MM.1S (cell line): Measurements from ENCODE around the gene HOMER1.

Experiments used
- DNase-seq: peaks from one replicate; pipeline ENCODE4 v3.0.0-alpha.2; 2015
- H2AFZ ChIP-seq: fragments of 300-600 bp; sonication (generic); 2 replicates; pipeline ENCODE4 v1.6.0; 2016; ENCODE audit warnings: antibody characterized with exemption, low read length
- H3F3A ChIP-seq: fragments of 300-600 bp; sonication (generic); 2 replicates; pipeline ENCODE4 v1.6.1; 2016; ENCODE audit warnings: mild to moderate bottlenecking, antibody characterized with exemption, low read length, moderate library complexity, mixed read lengths; ENCODE audit not compliant: insufficient read depth
- H3K27ac ChIP-seq: fragments of 300-600 bp; sonication (generic); 2 replicates; pipeline ENCODE4 v1.5.1; 2016; ENCODE audit warnings: mild to moderate bottlenecking, low read length
- H3K27me3 ChIP-seq: fragments of 300-600 bp; sonication (generic); replicated peaks from 2 replicates; pipeline ENCODE4 v1.6.0; 2016; ENCODE audit warnings: low read length; ENCODE audit not compliant: insufficient read depth
- H3K36me3 ChIP-seq: fragments of 300-600 bp; sonication (generic); replicated peaks from 2 replicates; pipeline ENCODE4 v1.6.1; 2016; ENCODE audit warnings: mild to moderate bottlenecking, low read length, mixed read lengths; ENCODE audit not compliant: insufficient read depth
- H3K4me1 ChIP-seq: fragments of 300-600 bp; sonication (generic); 2 replicates; pipeline ENCODE4 v1.6.1; 2016; ENCODE audit warnings: low read length, mixed read lengths
- H3K4me2 ChIP-seq: fragments of 300-600 bp; sonication (generic); 2 replicates; pipeline ENCODE4 v1.6.0; 2016; ENCODE audit warnings: low read depth, low read length
- H3K4me3 ChIP-seq: fragments of 300-600 bp; sonication (generic); 2 replicates; pipeline ENCODE4 v1.5.1; 2016; ENCODE audit warnings: low read length, mixed read lengths
- H3K79me2 ChIP-seq: fragments of 300-600 bp; sonication (generic); 2 replicates; pipeline ENCODE4 v1.6.1; 2016; ENCODE audit warnings: mixed run types, low read length, mixed read lengths
- H3K9ac ChIP-seq: fragments of 300-600 bp; sonication (generic); 2 replicates; pipeline ENCODE4 v1.6.1; 2016; ENCODE audit warnings: low read length, mixed read lengths
- H3K9me2 ChIP-seq: fragments of 300-600 bp; sonication (generic); replicated peaks from 2 replicates; pipeline ENCODE4 v1.6.1; 2016; ENCODE audit warnings: mild to moderate bottlenecking, low read length, mixed read lengths; ENCODE audit not compliant: insufficient read depth
- H3K9me3 ChIP-seq: fragments of 300-600 bp; sonication (generic); replicated peaks from 2 replicates; pipeline ENCODE4 v1.6.1; 2016; ENCODE audit warnings: mild to moderate bottlenecking, low read length, mixed read lengths; ENCODE audit not compliant: insufficient read depth
- H4K20me1 ChIP-seq: fragments of 300-600 bp; sonication (generic); 2 replicates; pipeline ENCODE4 v1.6.1; 2016; ENCODE audit warnings: mild to moderate bottlenecking, low read length, moderate library complexity, mixed read lengths; ENCODE audit not compliant: insufficient read depth
- EZH2 ChIP-seq: fragments of 300-600 bp; sonication (generic); optimal IDR thresholded peaks from 2 replicates; pipeline ENCODE3; 2017; ENCODE audit warnings: low read depth, mild to moderate bottlenecking, antibody characterized with exemption, low read length, mixed read lengths
- EZH2phosphoT487 ChIP-seq: fragments of 300-600 bp; sonication (generic); IDR thresholded peaks from 2 replicates; pipeline ENCODE4 v1.6.1; 2018; ENCODE audit warnings: antibody characterized with exemption, low read length
- TF ChIP-seq, protein P1 (sequence below): fragments of 300-600 bp; sonication (generic); IDR thresholded peaks from 2 replicates; pipeline ENCODE4 v1.5.1; 2016; ENCODE audit warnings: antibody characterized with exemption, low read length, mixed read lengths

HOMER1 gene

DNA sequence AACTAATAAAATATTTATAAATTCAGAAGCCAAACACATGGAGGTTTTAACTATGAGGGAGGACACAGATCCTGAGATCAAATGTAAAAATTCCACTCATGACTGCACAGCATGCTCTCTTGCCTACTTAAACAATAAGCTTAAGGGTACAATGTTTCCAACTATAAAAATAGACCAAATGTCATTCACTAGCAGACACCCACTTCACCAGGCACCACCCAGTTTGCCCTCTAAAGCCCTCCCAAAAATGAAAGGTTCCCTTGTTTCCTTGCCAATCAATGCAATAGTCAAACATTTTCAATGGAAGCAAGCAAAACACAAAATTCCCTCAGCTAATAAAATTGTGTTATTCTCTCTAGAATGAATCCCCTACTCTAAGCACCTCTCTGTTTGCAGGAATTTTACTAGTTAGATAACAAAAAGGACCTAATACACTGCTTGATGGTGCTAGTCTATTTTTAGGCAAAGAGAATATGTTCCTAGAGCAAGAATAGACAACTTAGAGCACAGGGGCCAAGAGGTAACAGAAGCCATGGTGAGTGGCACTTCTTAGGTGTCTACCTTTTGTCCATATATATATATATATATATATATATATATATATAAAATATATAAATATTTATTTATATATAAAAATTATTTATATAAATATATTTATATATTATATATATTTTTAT lies 135.3 kb downstream of the HOMER1 start:
- Histone ChIP-seq H3K4me2 (no peak overlapping the region), H3K9ac (no peak overlapping the region), H4K20me1 (no peaks in the 10 kb centered on the region), H3K4me3 (no peak overlapping the region), H3K27me3 (no peaks in the 10 kb centered on the region), H3K4me1 (no peaks in the 10 kb centered on the region), H3K9me3 (no peaks in the 10 kb centered on the region), H3K79me2 (no peaks in the 10 kb centered on the region), H3K27ac (no peak overlapping the region), H3K9me2 (no peaks in the 10 kb centered on the region), H2AFZ (no peak overlapping the region), H3K36me3 (no peaks in the 10 kb centered on the region), H3F3A (no peaks in the 10 kb centered on the region; the same call in 1 of the 2 replicates)
- DNase-seq = no peak
- TF ChIP-seq, protein P1, sequence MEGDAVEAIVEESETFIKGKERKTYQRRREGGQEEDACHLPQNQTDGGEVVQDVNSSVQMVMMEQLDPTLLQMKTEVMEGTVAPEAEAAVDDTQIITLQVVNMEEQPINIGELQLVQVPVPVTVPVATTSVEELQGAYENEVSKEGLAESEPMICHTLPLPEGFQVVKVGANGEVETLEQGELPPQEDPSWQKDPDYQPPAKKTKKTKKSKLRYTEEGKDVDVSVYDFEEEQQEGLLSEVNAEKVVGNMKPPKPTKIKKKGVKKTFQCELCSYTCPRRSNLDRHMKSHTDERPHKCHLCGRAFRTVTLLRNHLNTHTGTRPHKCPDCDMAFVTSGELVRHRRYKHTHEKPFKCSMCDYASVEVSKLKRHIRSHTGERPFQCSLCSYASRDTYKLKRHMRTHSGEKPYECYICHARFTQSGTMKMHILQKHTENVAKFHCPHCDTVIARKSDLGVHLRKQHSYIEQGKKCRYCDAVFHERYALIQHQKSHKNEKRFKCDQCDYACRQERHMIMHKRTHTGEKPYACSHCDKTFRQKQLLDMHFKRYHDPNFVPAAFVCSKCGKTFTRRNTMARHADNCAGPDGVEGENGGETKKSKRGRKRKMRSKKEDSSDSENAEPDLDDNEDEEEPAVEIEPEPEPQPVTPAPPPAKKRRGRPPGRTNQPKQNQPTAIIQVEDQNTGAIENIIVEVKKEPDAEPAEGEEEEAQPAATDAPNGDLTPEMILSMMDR = no peak
- TF ChIP-seq EZH2phosphoT487 (no peak), EZH2 (no peak)

DNA sequence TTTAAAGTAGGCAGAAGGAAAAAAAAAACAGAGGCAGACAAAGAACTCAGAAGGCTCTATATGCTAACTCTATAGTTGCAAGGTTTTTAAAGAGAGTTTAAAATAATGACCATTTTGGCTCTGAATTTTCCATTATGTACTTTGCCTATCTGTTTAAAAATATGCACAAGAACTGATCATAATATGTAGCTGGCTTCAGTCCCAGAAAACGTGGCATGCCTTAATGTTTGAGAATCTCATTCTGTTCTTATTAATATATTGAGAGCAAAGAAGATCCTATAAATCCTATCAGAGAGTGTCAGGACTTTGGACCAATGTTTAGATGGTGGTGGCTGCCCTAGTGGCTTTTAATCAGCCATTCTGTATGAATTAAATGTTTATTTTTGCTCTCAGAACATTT lies 156.5 kb downstream of the HOMER1 start:
- Histone ChIP-seq H3K9ac (no peak overlapping the region), H3K4me1 (no peaks in the 10 kb centered on the region), H3F3A (no peaks in the 10 kb centered on the region), H3K9me3 (no peaks in the 10 kb centered on the region), H3K27me3 (no peaks in the 10 kb centered on the region), H3K36me3 (no peaks in the 10 kb centered on the region), H3K4me3 (no peak overlapping the region), H3K79me2 (no peaks in the 10 kb centered on the region), H3K27ac (no peak overlapping the region), H3K4me2 (no peak overlapping the region), H4K20me1 (no peaks in the 10 kb centered on the region), H2AFZ (no peak overlapping the region), H3K9me2 (no peaks in the 10 kb centered on the region)
- DNase-seq = no peak
- no peak for TF ChIP-seq EZH2
- TF ChIP-seq, protein P1 = no peak
- no peak for TF ChIP-seq EZH2phosphoT487

DNA sequence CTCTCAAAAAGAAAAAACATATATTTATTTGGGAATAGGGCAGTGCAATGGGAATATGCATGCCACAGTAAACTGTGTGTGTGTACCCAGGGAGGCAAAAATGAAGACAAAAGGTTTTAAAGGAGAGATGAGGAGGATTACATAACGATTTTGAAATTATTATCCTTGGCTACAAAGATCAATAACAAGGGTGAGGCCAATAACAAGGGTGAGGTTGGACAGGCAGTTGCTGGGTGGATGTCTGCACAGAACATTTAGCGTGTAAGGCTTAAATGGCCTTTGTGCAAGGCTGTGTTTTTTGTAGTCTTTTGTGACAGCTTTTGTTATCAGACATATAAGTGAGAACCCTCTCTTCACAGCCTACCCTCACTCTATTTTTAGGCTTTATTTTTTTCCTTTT lies 164.1 kb downstream of the HOMER1 start:
- Histone ChIP-seq H3K9ac (no peak overlapping the region), H3K27me3 (no peaks in the 10 kb centered on the region), H3K4me2 (no peak overlapping the region), H3K27ac (no peak overlapping the region), H3K9me2 (no peaks in the 10 kb centered on the region), H3F3A (no peaks in the 10 kb centered on the region), H3K4me1 (no peaks in the 10 kb centered on the region), H4K20me1 (no peaks in the 10 kb centered on the region), H3K9me3 (no peaks in the 10 kb centered on the region), H3K4me3 (no peak overlapping the region), H3K36me3 (no peaks in the 10 kb centered on the region), H2AFZ (no peak overlapping the region), H3K79me2 (no peaks in the 10 kb centered on the region)
- DNase-seq = no peak
- TF ChIP-seq, protein P1 = no peak
- no peak for TF ChIP-seq EZH2phosphoT487
- TF ChIP-seq EZH2 = no peak
